Immature natural killer cell (primary cell): Measurements from ENCODE around the gene RP9. TPM values are rescaled to one million over a fixed set of nuclear protein-coding genes. Genes with fewer than 3 reads are reported as not detected.

Experiments used
- DNase-seq, 3 donors: peaks; one replicate each; pipeline ENCODE4 v3.0.0; 2022; ENCODE audit warnings: mixed read lengths in 1 of 3
- H3K27ac Mint-ChIP-seq, 6 donors: one replicate each; pipeline ENCODE4 v1.8.0; 2020; ENCODE audit warnings: mixed read lengths in 6 of 6, mild to moderate bottlenecking in 5 of 6, inconsistent platforms in 4 of 6, moderate library complexity in 3 of 6
- H3K27me3 Mint-ChIP-seq, 3 donors: one replicate each; pipeline ENCODE4 v1.8.0; 2020 to 2021; ENCODE audit warnings: low read depth in 3 of 3, mild to moderate bottlenecking in 3 of 3, mixed read lengths in 3 of 3, moderate library complexity in 3 of 3, inconsistent platforms in 1 of 3
- H3K36me3 Mint-ChIP-seq, 3 donors: one replicate each; pipeline ENCODE4 v1.8.0; 2020; ENCODE audit warnings: mixed read lengths in 3 of 3, inconsistent platforms in 2 of 3, mild to moderate bottlenecking in 2 of 3
- H3K4me1 Mint-ChIP-seq, 2 donors: one replicate each; pipeline ENCODE4 v1.8.0; 2020; ENCODE audit warnings: inconsistent platforms in 2 of 2, mild to moderate bottlenecking in 2 of 2, mixed read lengths in 2 of 2, moderate library complexity in 1 of 2
- H3K4me3 Mint-ChIP-seq, 5 donors: one replicate each; pipeline ENCODE4 v1.8.0; 2020; ENCODE audit warnings: mild to moderate bottlenecking in 5 of 5, mixed read lengths in 5 of 5, inconsistent platforms in 3 of 5, moderate library complexity in 3 of 5
- H3K9me3 Mint-ChIP-seq, 6 donors: one replicate each; pipeline ENCODE4 v1.8.0; 2020; ENCODE audit warnings: mild to moderate bottlenecking in 6 of 6, mixed read lengths in 6 of 6, inconsistent platforms in 4 of 6, moderate library complexity in 3 of 6
- polyA plus RNA-seq, 3 donors: library from polyadenylated mRNA; unstranded; fragments of 300-500 nt; fragmentation: Illumina TruSeq; gene quantifications; one replicate each; pipeline ENCODE4 v1.2.3, GENCODE V29; 2021

RP9 gene, protein sequence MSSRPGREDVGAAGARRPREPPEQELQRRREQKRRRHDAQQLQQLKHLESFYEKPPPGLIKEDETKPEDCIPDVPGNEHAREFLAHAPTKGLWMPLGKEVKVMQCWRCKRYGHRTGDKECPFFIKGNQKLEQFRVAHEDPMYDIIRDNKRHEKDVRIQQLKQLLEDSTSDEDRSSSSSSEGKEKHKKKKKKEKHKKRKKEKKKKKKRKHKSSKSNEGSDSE
- polyA plus RNA-seq, result 10 to 100 TPM; 13.7 to 20.1 (median 17.1) TPM

DNA sequence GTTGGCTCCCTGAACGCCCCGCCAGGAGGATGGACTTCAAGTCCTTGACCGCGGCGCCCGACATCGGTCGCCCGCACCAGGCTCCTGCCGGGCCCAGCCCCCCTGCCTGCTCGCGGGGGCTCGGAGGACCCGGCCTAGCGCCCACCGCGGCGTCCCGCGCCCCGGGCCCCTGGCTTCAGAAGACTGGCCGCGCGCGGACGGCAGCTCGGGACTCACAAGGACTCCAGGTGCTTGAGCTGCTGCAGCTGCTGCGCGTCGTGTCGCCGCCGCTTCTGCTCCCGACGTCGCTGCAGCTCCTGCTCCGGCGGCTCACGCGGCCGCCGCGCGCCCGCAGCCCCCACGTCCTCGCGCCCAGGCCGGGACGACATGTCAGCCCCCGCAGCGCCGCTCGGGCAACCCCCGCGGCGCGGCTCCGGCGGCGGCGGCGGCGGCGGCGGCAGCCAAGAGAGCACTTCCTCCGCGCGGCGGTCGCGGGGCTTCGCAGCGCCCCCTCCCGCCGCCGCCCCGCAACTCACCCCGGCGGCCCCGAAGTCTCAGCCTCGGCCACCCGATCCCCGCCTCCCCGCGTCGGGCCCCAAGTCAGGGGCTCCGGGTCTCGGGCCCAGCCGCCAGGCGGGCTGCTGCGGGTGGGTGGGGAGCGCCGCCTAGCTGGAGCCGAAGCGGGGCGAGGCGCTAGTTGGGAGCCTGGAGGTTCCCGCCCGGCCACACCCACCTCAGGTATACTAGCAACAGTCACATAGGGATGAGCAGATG lies at the start of gene RP9:
TSS of gene RP9 (minus strand) at position 400 of the 753 bp plus-strand sequence. CDS start at position 368, 32 bp downstream.
- H3K27ac Mint-ChIP-seq, result peak within 1 kb of the TSS; percentile 49 to 85 (median 77)
- peak; percentile 74 to 79 (median 78) for DNase-seq
- peaks cover 4 to 24% (median 11%) of the 10 kb centered on the region in 3 donors for H3K27me3 Mint-ChIP-seq
- no peaks in the 10 kb centered on the region for H3K9me3 Mint-ChIP-seq
- H3K4me3 Mint-ChIP-seq, result peak within 1 kb of the TSS; percentile 85 to 91 (median 90)
- no peaks in the 10 kb centered on the region for H3K36me3 Mint-ChIP-seq
- H3K4me1 Mint-ChIP-seq, result peaks cover 38 to 53% of the 10 kb centered on the region in 2 donors

DNA sequence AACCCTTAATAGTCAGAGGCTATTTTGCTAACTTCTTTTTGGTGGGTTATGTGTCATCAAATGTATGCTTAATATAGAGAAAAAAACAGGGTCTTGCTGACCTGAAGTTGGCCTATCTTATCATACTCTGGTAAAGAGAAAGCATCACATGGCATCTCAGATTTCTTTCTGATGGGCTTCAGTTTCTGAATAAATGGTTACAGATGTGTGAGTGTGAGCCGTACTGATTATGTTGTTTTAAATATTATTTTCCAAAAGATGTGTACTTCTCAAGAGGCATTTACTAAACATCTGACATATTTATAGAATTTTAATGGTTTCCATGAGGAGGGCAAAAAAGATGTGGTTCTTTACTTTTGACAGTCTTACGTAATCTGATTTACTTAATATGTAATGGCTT lies 48.6 kb upstream of the RP9 start:
- H3K36me3 Mint-ChIP-seq, result peaks cover 11 to 37% (median 27%) of the 10 kb centered on the region in 3 donors
- H3K27ac Mint-ChIP-seq, result no peak overlapping the region
- no peaks in the 10 kb centered on the region for H3K27me3 Mint-ChIP-seq
- no peak for DNase-seq
- no peaks in the 10 kb centered on the region for H3K4me1 Mint-ChIP-seq
- no peaks in the 10 kb centered on the region for H3K9me3 Mint-ChIP-seq
- no peak overlapping the region for H3K4me3 Mint-ChIP-seq

DNA sequence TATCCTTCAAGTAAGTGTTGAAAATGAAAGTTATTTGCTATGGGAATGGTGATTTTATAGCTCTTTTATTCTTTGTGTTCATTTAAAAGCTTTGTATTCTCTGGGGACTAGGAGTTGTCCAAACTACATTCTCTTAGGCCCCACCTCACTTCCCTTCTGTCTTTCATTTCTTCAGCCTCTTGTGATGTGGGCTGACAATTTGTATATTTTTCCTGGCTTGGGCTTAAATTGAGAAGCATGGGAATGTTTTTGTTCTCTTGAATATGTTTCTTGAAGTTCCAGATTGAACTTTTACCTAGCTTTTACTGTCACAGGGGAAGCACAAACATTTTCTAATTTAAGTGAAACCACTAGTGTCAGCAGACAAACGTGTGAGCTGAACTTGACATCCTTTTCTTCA lies 48.1 kb upstream of the RP9 start:
- no peak for DNase-seq
- Mint-ChIP-seq H3K9me3 (no peaks in the 10 kb centered on the region), H3K27me3 (no peaks in the 10 kb centered on the region), H3K4me1 (no peaks in the 10 kb centered on the region), H3K36me3 (peaks cover 11 to 32% (median 22%) of the 10 kb centered on the region in 3 donors), H3K27ac (no peak overlapping the region), H3K4me3 (no peak overlapping the region)

DNA sequence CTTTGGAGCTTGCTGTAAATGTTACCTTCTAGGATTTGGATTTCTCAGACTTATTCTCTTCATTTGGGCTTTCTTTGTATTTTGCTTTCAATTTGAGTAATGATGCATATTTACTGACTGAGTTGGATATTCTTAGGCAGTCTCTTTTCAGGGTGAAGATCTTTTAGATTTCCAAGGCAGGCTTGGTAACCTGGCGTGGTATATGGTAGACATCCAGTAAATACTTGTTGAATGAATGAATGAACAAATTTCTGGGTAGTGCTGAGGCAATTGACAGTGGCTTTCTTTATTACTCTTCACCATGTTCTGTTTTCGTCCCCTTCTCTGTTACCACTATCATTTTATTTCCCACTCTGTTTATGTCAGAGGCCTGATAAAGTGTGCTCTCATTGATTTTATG lies 47.2 kb upstream of the RP9 start:
- Mint-ChIP-seq H3K4me3 (no peak overlapping the region), H3K36me3 (peaks cover 4 to 26% (median 14%) of the 10 kb centered on the region in 3 donors), H3K27me3 (no peaks in the 10 kb centered on the region), H3K9me3 (no peaks in the 10 kb centered on the region), H3K4me1 (no peaks in the 10 kb centered on the region), H3K27ac (peak overlapping the region in 1 of 6 donors; percentile 6)
- no peak for DNase-seq

DNA sequence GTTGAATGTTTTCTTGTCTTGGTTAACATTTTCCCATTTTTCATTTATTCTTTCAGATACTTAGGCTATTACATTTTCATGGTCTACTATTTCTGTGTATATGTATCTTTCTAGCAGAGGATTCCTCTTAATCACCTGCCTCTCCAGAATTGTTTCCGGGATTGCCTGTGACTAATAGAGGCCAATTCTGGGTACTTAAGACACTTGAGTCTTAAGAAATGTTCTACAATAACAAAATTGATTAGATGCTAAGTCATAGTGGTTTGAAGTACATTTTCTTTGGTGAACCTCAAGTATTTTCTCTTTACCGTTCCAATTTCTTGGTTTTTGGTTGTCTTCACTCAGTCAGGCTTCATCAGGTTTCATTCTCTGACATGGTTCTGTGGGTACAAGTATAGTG lies 46.6 kb upstream of the RP9 start:
- H3K36me3 Mint-ChIP-seq, result peaks cover 4 to 26% (median 14%) of the 10 kb centered on the region in 3 donors
- H3K9me3 Mint-ChIP-seq, result no peaks in the 10 kb centered on the region
- no peaks in the 10 kb centered on the region for H3K4me1 Mint-ChIP-seq
- DNase-seq, result no peak
- H3K27ac Mint-ChIP-seq, result no peak overlapping the region
- no peaks in the 10 kb centered on the region for H3K27me3 Mint-ChIP-seq
- no peak overlapping the region for H3K4me3 Mint-ChIP-seq

DNA sequence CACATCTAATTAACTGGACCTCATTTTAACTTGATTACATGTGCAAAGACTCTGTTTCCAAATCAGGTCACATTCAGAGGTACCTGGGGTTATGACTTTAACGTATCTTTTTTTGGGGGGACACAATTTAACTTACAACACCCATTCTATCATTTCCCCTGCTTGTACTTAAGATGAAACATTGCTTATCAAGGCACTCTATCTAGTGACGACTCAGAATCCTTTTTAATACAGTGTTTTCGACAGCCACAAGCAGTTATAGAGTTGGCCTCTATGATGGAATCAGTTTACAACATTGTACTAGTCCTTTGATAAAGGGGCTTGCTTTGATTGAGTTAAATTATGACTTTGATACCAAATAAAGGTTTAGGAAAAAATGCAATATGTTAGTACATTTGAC lies 42.9 kb upstream of the RP9 start:
- no peak overlapping the region for H3K4me3 Mint-ChIP-seq
- no peaks in the 10 kb centered on the region for H3K27me3 Mint-ChIP-seq
- H3K4me1 Mint-ChIP-seq, result no peaks in the 10 kb centered on the region
- no peak overlapping the region for H3K27ac Mint-ChIP-seq
- H3K9me3 Mint-ChIP-seq, result no peaks in the 10 kb centered on the region
- DNase-seq, result no peak
- H3K36me3 Mint-ChIP-seq, result peaks cover 9 to 25% (median 18%) of the 10 kb centered on the region in 3 donors

DNA sequence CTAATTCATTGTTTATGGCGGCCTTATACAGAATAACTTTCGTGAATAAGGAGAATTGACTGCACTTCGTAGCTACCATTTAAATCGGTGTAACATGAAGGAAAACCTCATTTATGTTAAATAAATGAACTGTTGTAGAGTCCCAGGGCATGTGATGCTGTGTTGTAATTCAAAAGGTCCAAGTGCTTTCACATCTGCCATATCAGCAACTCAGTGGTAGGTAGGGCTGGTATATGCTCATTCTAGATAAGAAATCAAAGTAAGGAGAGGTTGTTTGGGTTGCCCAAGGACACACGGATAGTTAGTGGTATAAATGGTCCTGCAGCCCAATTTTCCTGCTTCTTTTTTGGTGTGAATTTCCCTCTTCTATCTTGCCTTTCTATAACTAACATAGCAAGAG lies 36.0 kb upstream of the RP9 start:
- Mint-ChIP-seq H3K27ac (no peak overlapping the region), H3K9me3 (peaks cover 0 to 3% (median 0%) of the 10 kb centered on the region in 6 donors), H3K36me3 (peaks cover 11 to 14% (median 14%) of the 10 kb centered on the region in 3 donors), H3K4me1 (peaks cover 10 to 12% of the 10 kb centered on the region in 2 donors), H3K4me3 (no peak overlapping the region), H3K27me3 (peaks cover 0 to 2% (median 0%) of the 10 kb centered on the region in 3 donors)
- no peak for DNase-seq

DNA sequence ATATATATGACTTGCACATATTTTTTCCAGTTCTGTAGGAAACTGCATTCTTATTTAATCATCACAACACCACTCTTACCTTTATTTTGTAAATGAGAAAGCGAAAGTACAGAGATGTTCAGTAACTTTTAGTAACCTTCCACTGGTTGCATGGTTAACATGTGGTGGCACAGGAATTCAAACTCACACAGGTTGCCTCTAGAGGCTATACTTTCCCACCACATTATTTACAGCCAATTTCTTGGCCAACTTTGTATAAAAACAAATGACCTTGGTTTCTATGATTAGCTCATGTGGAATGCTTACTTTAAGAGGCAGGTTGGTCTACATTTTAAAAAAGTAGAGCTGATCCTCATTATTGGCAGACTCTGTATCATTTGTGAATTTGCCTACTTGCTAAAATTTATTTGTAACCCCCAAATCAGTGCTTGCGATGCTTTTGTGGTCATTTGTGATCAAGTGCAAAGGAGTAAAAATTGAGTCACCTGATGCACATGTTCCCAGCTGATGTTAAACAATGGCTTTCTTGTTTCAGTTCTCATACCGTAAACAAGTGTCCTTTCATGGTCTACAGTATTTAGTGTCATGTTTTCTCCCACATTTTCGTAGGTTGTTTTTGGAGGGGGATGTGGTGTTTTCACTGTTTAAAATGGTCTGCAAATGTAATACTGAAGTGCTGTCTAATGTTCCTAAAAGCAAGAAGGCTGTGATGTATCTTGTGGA lies 35.0 kb upstream of the RP9 start:
- peak in 1 of 3 donors; percentile 7 for DNase-seq
- peaks cover 0 to 4% (median 0%) of the 10 kb centered on the region in 3 donors for H3K27me3 Mint-ChIP-seq
- peaks cover 10 to 12% of the 10 kb centered on the region in 2 donors for H3K4me1 Mint-ChIP-seq
- peak overlapping the region in 2 of 6 donors; percentile 2 to 14 for H3K27ac Mint-ChIP-seq
- peaks cover 11 to 14% (median 13%) of the 10 kb centered on the region in 3 donors for H3K36me3 Mint-ChIP-seq
- peak overlapping the region in 1 of 5 donors; percentile 15 for H3K4me3 Mint-ChIP-seq
- peaks cover 0 to 5% (median 0%) of the 10 kb centered on the region in 6 donors for H3K9me3 Mint-ChIP-seq

DNA sequence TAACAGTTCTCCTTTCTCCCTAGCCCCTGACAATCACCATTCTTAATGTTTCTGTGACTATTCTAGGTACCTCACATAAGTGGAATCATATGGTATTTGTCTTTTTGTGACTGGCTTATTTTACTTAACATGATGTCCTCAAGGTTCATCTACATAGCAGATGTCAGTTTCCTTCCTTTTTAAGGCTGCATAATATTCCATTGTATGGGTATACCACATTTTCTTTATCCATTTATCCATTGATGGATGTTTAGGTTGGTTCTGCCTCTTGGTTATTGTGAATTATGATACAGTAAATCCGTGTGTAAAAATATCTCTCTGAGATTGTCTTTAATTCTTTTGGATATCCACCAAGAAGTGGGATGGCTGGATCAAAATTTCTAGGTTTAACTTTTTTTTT lies 33.4 kb upstream of the RP9 start:
- Mint-ChIP-seq H3K4me1 (peaks cover 10 to 12% of the 10 kb centered on the region in 2 donors), H3K27ac (no peak overlapping the region), H3K9me3 (peaks cover 0 to 5% (median 0%) of the 10 kb centered on the region in 6 donors), H3K27me3 (peaks cover 0 to 4% (median 0%) of the 10 kb centered on the region in 3 donors), H3K36me3 (peaks cover 5 to 7% (median 5%) of the 10 kb centered on the region in 3 donors), H3K4me3 (no peak overlapping the region)
- no peak for DNase-seq

DNA sequence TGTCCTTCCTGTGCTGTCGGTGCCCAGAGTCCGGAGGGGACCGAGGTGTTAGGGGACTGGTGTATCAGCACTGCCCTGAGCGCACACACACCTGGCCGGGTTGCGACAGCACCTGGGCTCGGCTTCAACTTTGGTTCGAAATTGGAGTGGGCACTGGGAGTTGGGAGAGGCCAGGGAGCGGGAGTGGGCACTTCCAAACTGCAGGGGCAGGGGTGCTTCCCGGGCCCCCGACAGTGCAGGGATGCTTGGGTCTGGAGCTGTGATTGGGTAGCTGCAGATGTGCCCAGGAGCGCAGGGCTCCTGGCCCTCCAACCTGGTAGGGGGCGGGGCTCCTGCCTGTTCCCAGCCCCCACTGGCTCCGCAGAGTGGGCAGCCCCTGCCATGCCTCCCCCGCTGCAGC lies 27.9 kb upstream of the RP9 start:
- Mint-ChIP-seq H3K4me1 (peaks cover 0 to 2% of the 10 kb centered on the region in 2 donors), H3K36me3 (peaks cover 3 to 5% (median 4%) of the 10 kb centered on the region in 3 donors), H3K4me3 (no peak overlapping the region), H3K27me3 (peaks cover 0 to 4% (median 1%) of the 10 kb centered on the region in 3 donors), H3K9me3 (peaks cover 0 to 5% (median 3%) of the 10 kb centered on the region in 6 donors), H3K27ac (no peak overlapping the region)
- no peak for DNase-seq

DNA sequence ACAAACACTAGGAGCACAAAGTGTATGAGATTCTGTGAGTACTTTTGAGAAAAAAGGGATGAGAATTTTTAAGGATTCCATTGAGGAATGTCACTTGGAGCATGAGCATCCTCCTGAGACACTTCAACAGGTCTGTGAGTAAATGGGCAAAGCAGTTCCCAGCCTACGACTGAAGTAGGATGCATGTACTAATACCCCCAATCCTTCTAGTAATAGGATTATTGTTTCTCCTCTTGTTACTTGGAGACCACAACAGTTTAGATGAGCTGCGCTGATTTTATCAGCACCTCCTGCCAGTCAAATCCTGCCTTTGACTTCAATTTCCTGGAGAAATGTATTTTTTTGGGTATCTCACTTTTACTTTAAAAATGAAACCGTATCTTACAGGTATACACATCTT lies 21.0 kb upstream of the RP9 start:
- no peak for DNase-seq

DNA sequence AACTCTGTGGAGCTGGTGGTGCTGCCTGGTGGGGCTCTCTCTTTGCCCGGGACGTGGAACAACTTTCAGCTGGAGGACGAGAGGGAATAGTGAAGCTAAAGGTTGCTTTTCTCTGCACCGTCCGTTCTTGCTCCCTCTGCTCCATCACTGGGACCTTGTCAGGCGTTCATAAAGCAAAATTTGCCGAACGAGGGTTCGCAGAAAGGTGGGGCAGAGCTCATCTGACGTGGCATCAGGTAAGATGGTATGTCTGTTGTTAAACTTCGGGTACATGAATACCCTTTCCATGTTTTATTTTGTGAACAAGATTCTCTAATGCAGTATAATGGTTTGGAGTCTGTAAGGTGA lies 20.6 kb upstream of the RP9 start:
- Mint-ChIP-seq H3K27ac (peak overlapping the region; percentile 83 to 97 (median 93)), H3K9me3 (no peaks in the 10 kb centered on the region), H3K4me1 (peaks cover 18 to 30% of the 10 kb centered on the region in 2 donors), H3K36me3 (no peaks in the 10 kb centered on the region), H3K27me3 (peaks cover 1 to 4% (median 2%) of the 10 kb centered on the region in 3 donors), H3K4me3 (peak overlapping the region; percentile 95 to 99 (median 97))
- DNase-seq, result no peak

More for the DNA sequence above, 21.0 kb upstream of the RP9 start:
- H3K4me3 Mint-ChIP-seq, result peak overlapping the region; percentile 95 to 99 (median 97)
- H3K27ac Mint-ChIP-seq, result peak overlapping the region in 5 of 6 donors; percentile 83 to 97 (median 93)
- peaks cover 1 to 4% (median 2%) of the 10 kb centered on the region in 3 donors for H3K27me3 Mint-ChIP-seq
- peaks cover 0 to under 1% (median under 1%) of the 10 kb centered on the region in 3 donors for H3K36me3 Mint-ChIP-seq
- H3K4me1 Mint-ChIP-seq, result peaks cover 18 to 30% of the 10 kb centered on the region in 2 donors
- H3K9me3 Mint-ChIP-seq, result peaks cover 0 to under 1% (median 0%) of the 10 kb centered on the region in 6 donors

DNA sequence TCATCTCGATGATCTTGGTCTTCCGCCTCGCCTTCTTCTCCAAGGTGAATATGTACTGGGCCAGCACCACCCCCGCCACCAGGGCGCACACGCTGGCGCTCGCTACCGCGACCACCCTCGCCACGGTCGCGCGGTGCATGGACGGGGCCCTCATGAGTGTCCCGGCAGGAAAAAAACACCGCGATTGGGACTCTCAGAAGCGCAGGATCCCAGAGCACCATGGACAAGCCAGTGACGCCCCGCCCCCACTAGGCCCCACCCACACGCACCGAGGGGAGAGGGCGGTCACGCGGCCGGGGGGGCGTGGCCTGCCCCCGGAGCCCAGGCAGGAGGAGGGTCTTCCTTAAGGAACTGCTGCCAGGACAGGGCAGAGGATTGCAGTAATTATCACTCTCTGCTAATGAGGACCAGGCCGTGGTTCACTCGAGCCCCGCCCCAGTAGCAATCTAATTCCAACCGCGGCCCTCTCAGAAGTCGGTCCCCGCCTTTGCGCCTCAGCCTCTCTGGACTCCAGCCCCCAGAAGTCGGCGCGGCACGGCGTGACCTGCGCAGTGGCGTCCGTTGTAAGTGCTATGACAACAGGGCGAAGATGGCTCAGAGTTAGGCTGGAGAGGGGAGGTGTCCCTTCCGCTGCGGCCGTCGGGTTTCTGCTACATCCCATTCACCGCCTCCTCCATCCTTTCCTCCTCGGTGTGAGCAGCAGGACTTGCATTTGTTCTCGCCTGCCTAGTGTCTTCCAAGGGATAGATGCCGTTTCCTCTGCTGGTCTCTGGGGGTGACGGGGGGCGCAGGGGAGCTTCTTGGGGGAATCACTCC lies 20.0 kb upstream of the RP9 start, which contains the start of gene BBS9:
TSS of gene BBS9 (plus strand) at position 575 of the 816 bp plus-strand sequence. CDS start 16,689 bp downstream, outside the sequence.
- Mint-ChIP-seq H3K4me3 (peak within 1 kb of the TSS; percentile 95 to 99 (median 97)), H3K9me3 (no peaks in the 10 kb centered on the region), H3K27me3 (peaks cover 1 to 4% (median 2%) of the 10 kb centered on the region in 3 donors), H3K27ac (peak within 1 kb of the TSS; percentile 83 to 97 (median 93)), H3K36me3 (no peaks in the 10 kb centered on the region), H3K4me1 (peaks cover 18 to 30% of the 10 kb centered on the region in 2 donors)
- peak; percentile 90 to 91 (median 90) for DNase-seq
